Measurements from ENCODE around the gene MEIS1. TPM values are rescaled to one million over a fixed set of nuclear protein-coding genes. Genes with fewer than 3 reads are reported as not detected.

MEIS1 gene
- total RNA-seq, 1 experiment from 2014 or later = 0.66 TPM

DNA sequence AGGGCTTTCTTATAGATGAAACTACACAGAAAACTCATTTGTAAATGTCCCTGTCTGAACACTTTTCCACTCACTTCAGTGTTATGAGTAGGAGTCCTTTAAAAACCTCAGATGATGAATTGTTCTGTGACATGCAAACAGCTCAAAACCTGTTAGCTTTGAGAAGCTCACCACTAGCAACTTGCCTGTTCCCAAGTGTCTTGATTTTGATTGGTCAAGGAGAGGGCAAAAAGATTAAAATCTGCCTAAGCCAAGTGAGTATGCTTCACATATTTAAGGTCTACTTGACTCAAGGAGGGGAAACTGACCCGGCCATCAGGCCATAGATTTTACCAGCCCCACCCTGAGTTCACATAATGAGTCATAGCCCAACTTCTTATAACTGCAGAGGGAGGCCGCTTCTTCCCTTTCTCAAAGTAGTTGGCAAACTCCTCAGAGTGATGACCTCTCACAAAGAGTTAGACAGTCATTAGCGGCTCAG, 45.2 kb upstream of the MEIS1 start:
- Histone ChIP-seq H2AK5ac (ENCODE audit: insufficient read length, low read length) (no peak overlapping the region), H2BK120ac (ENCODE audit: low read depth, low read length, poor library complexity, severe bottlenecking) (no peak overlapping the region), H3K9me3 (ENCODE audit: control insufficient read depth, low read depth, low read length) (no peaks in the 10 kb centered on the region), H3K23me2 (ENCODE audit: insufficient read length, low read depth, low read length, poor library complexity, severe bottlenecking) (no peaks in the 10 kb centered on the region), H3K27me3 (ENCODE audit: insufficient read depth, low read length) (no peaks in the 10 kb centered on the region), H3K79me1 (ENCODE audit: insufficient read depth, low read depth, low read length, poor library complexity, severe bottlenecking) (no peaks in the 10 kb centered on the region), H2BK12ac (ENCODE audit: insufficient read length, low read depth, low read length) (no peak overlapping the region), H3K27ac (ENCODE audit: insufficient read length, low read depth, low read length) (no peak overlapping the region), H2BK20ac (ENCODE audit: low read depth, low read length, poor library complexity, severe bottlenecking) (no peak overlapping the region), H3K79me2 (ENCODE audit: insufficient read depth, low read length) (no peaks in the 10 kb centered on the region), H3K14ac (ENCODE audit: insufficient read depth, low read length) (no peak overlapping the region), H3K9ac (ENCODE audit: extremely low read depth, insufficient read length, low read length) (no peak overlapping the region), H3K18ac (ENCODE audit: insufficient read length, low read depth, low read length) (no peak overlapping the region), H3K56ac (ENCODE audit: insufficient read length, low read depth, low read length) (no peak overlapping the region), H3K23ac (ENCODE audit: insufficient read length, low read depth, low read length) (no peak overlapping the region), H4K20me1 (ENCODE audit: control insufficient read depth, insufficient read depth, insufficient read length) (no peaks in the 10 kb centered on the region), H4K91ac (ENCODE audit: insufficient read length, low read depth, low read length) (no peak overlapping the region), H4K8ac (replicated peaks; ENCODE audit: insufficient read length, low read depth, low read length) (no peak overlapping the region), H4K5ac (ENCODE audit: insufficient read length, low read depth, low read length) (no peak overlapping the region), H3K4me1 (ENCODE audit: insufficient read depth, low read length) (peaks cover 4% of the 10 kb centered on the region), H3K4ac (ENCODE audit: low read depth, low read length) (no peak overlapping the region), H2BK5ac (ENCODE audit: insufficient read length, low read length) (no peak overlapping the region), H2AFZ (ENCODE audit: low read length) (no peak overlapping the region), H2BK15ac (ENCODE audit: low read depth, low read length) (no peak overlapping the region), H3T11ph (ENCODE audit: low read length) (no peak overlapping the region), H3K4me2 (ENCODE audit: insufficient read depth, insufficient read length, low read length) (peak overlapping the region; percentile 32)
- DNase-seq = no peak
- H3K4me1 Mint-ChIP-seq = peaks cover 21 to 25% of the 10 kb centered on the region in 2 experiments
- peaks cover 7 to 12% of the 10 kb centered on the region in 2 experiments; a peak in 4 of 5 replicates for H3K9me3 Mint-ChIP-seq
- no peak overlapping the region for H3K27ac Mint-ChIP-seq
- TF ChIP-seq, protein P1, sequence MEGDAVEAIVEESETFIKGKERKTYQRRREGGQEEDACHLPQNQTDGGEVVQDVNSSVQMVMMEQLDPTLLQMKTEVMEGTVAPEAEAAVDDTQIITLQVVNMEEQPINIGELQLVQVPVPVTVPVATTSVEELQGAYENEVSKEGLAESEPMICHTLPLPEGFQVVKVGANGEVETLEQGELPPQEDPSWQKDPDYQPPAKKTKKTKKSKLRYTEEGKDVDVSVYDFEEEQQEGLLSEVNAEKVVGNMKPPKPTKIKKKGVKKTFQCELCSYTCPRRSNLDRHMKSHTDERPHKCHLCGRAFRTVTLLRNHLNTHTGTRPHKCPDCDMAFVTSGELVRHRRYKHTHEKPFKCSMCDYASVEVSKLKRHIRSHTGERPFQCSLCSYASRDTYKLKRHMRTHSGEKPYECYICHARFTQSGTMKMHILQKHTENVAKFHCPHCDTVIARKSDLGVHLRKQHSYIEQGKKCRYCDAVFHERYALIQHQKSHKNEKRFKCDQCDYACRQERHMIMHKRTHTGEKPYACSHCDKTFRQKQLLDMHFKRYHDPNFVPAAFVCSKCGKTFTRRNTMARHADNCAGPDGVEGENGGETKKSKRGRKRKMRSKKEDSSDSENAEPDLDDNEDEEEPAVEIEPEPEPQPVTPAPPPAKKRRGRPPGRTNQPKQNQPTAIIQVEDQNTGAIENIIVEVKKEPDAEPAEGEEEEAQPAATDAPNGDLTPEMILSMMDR (conservative IDR thresholded peaks at IDR 0.05) = no peak
- H3K4me3 Mint-ChIP-seq = peak overlapping the region in 1 of 2 experiments; percentile 75; a peak in 1 of 5 replicates
- WGBS (ENCODE audit: extremely low coverage, insufficient read length, low lambda C conversion rate) = no CpG with 5 or more reads among the region's 3 CpGs
- peaks cover 3 to 20% (median 10%) of the 10 kb centered on the region in 3 experiments; a peak in 6 of 7 replicates for H3K36me3 Mint-ChIP-seq (ENCODE audit: insufficient read depth in 1 of 3, low read depth in 3 of 3)
- no peaks in the 10 kb centered on the region; the same call in 1 of the 2 replicates for H3K27me3 Mint-ChIP-seq (ENCODE audit: low read depth)

All from H9 (cell line).